GM12892 (cell line): ENCODE measurements around the gene GTPBP10.

Experiments used
- POLR2AphosphoS5 ChIP-seq: IDR thresholded peaks from 2 replicates; pipeline ENCODE4 v1.6.1; 2011; ENCODE audit warnings: low read depth, low read length, control low read depth
- TAF1 ChIP-seq: IDR thresholded peaks from 2 replicates; pipeline ENCODE4 v1.6.1; 2011; ENCODE audit warnings: low read depth, mild to moderate bottlenecking, control low read depth, low read length, borderline replicate concordance

DNA sequence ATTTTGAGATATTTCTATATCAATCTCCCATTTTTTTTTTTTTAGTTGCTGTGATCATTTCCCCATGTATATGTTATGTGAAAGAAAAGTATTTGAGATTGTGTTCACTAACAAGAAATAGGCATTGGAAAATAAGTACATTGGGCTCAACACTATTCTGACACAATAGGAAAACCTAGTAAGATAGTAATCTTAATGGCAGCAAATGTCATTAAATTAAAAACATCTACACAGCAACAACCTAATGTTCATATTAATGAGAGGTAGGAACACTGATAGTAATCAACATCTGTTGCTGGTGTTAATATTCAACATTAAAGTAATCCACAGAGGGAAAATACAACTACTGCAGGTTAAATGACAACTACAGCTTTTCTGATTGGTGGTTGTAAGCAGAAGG is 1.5 kb upstream of the GTPBP10 start:
- TF ChIP-seq TAF1 (no peak), POLR2AphosphoS5 (no peak)
